IMR-90 (cell line): Measurements from ENCODE around the gene CTBP1.

Experiments used
- CHD1 ChIP-seq: IDR thresholded peaks from 2 replicates; pipeline ENCODE4 v1.6.1; 2012; ENCODE audit warnings: low read depth, low read length, improper control_type of control experiment
- MAFK ChIP-seq: IDR thresholded peaks from 2 replicates; pipeline ENCODE4 v1.6.1; 2012; ENCODE audit warnings: low read depth, low read length, improper control_type of control experiment
- MAZ ChIP-seq: IDR thresholded peaks from 2 replicates; pipeline ENCODE4 v1.6.1; 2012; ENCODE audit warnings: low read depth, mild to moderate bottlenecking, low read length, improper control_type of control experiment, moderate library complexity, borderline replicate concordance
- MXI1 ChIP-seq: IDR thresholded peaks from 2 replicates; pipeline ENCODE4 v1.6.1; 2012; ENCODE audit warnings: low read depth, mild to moderate bottlenecking, low read length, moderate library complexity, borderline replicate concordance
- NFE2L2 ChIP-seq: fragments of 150-350 bp; IDR thresholded peaks from 2 replicates; pipeline ENCODE4 v1.6.1; 2016; ENCODE audit warnings: low read depth, mild to moderate bottlenecking, low read length
- POLR2A ChIP-seq: IDR thresholded peaks from 2 replicates; pipeline ENCODE4 v1.6.1; 2012; ENCODE audit warnings: mild to moderate bottlenecking, low read depth, low read length
- RAD21 ChIP-seq: IDR thresholded peaks from 2 replicates; pipeline ENCODE4 v1.6.1; 2012; ENCODE audit warnings: low read length, improper control_type of control experiment
- RCOR1 ChIP-seq: IDR thresholded peaks from 2 replicates; pipeline ENCODE4 v1.6.1; 2012; ENCODE audit warnings: mild to moderate bottlenecking, low read length, improper control_type of control experiment; ENCODE audit not compliant: insufficient replicate concordance
- RFX5 ChIP-seq: IDR thresholded peaks from 2 replicates; pipeline ENCODE4 v1.8.0; 2012; ENCODE audit warnings: low read depth, mild to moderate bottlenecking, low read length, moderate library complexity
- SMC3 ChIP-seq: fragments of 150-350 bp; IDR thresholded peaks from 2 replicates; pipeline ENCODE4 v1.6.1; 2016; ENCODE audit warnings: low read depth, mild to moderate bottlenecking, antibody characterized with exemption, low read length, moderate library complexity
- TF ChIP-seq, protein P1 (sequence below): conservative IDR thresholded peaks from 2 replicates; pipeline ENCODE4 v1.5.1; 2012; ENCODE audit warnings: mild to moderate bottlenecking, low read depth, low read length, improper control_type of control experiment
- TF ChIP-seq, protein P2 (sequence below): fragments of 150-350 bp; IDR thresholded peaks from 2 replicates; pipeline ENCODE4 v1.6.1; 2017; ENCODE audit warnings: mild to moderate bottlenecking, antibody characterized with exemption, low read length, low read depth
- TF ChIP-seq, protein P3 (sequence below): fragments of 150-350 bp; IDR thresholded peaks from 2 replicates; pipeline ENCODE4 v1.6.1; 2016; ENCODE audit warnings: low read depth, mild to moderate bottlenecking, low read length, moderate library complexity, borderline replicate concordance

DNA sequence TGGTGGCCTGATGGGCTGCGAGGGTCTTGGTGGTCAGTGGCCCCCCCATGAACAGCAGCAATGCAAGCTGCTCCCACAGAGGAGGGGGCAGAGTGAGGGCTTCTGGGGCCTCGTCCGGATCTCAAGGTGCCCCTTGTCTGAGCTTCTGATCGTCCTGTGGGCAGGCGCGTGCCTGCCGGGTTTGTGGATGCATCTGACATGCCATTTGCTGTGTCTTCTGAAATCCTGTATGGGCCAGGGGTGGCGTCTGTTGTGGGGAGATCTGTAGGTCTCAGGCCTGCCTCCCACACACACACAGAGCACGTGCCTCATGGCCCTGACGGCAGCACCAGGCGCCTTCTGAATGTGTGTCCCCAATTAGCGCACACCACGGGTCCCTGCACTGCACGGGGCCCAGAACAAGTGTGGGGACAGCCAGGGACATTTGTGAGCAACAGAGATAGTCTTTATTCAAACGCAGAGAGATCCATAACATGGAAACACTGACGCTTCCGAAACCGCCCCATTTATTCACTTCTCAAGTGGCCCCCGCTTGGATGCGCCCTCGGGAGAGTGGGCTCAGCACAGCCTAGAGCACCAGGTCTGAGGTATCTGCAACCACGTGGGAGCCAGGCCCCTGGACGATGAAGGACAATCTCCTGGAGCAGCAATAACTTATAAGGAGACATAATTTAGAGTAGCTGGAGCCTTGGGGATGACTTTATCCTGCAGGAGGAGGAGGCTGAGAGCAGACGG lies 82.3 kb downstream of the CTBP1 start:
- TF ChIP-seq, protein P1, sequence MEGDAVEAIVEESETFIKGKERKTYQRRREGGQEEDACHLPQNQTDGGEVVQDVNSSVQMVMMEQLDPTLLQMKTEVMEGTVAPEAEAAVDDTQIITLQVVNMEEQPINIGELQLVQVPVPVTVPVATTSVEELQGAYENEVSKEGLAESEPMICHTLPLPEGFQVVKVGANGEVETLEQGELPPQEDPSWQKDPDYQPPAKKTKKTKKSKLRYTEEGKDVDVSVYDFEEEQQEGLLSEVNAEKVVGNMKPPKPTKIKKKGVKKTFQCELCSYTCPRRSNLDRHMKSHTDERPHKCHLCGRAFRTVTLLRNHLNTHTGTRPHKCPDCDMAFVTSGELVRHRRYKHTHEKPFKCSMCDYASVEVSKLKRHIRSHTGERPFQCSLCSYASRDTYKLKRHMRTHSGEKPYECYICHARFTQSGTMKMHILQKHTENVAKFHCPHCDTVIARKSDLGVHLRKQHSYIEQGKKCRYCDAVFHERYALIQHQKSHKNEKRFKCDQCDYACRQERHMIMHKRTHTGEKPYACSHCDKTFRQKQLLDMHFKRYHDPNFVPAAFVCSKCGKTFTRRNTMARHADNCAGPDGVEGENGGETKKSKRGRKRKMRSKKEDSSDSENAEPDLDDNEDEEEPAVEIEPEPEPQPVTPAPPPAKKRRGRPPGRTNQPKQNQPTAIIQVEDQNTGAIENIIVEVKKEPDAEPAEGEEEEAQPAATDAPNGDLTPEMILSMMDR: no peak
- TF ChIP-seq POLR2A: no peak
- no peak for TF ChIP-seq NFE2L2
- TF ChIP-seq SMC3: no peak
- TF ChIP-seq, protein P2, sequence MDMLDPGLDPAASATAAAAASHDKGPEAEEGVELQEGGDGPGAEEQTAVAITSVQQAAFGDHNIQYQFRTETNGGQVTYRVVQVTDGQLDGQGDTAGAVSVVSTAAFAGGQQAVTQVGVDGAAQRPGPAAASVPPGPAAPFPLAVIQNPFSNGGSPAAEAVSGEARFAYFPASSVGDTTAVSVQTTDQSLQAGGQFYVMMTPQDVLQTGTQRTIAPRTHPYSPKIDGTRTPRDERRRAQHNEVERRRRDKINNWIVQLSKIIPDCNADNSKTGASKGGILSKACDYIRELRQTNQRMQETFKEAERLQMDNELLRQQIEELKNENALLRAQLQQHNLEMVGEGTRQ: no peak
- TF ChIP-seq MAFK: no peak
- TF ChIP-seq, protein P3, sequence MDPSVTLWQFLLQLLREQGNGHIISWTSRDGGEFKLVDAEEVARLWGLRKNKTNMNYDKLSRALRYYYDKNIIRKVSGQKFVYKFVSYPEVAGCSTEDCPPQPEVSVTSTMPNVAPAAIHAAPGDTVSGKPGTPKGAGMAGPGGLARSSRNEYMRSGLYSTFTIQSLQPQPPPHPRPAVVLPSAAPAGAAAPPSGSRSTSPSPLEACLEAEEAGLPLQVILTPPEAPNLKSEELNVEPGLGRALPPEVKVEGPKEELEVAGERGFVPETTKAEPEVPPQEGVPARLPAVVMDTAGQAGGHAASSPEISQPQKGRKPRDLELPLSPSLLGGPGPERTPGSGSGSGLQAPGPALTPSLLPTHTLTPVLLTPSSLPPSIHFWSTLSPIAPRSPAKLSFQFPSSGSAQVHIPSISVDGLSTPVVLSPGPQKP: no peak
- TF ChIP-seq MAZ: no peak
- TF ChIP-seq RAD21: no peak
- TF ChIP-seq RFX5: no peak
- TF ChIP-seq MXI1: no peak
- TF ChIP-seq RCOR1: no peak
- TF ChIP-seq CHD1: no peak
